WI38 (cell line): ENCODE measurements around the gene LMBRD2.

Experiments used
- H3K4me3 ChIP-seq: 2 replicates; pipeline ENCODE4 v1.5.1; 2011; ENCODE audit warnings: low read depth, mild to moderate bottlenecking, control low read depth, low read length
- TF ChIP-seq, protein P1 (sequence below): IDR thresholded peaks from 2 replicates; pipeline ENCODE4 v1.5.1; 2012; ENCODE audit warnings: low read depth, mild to moderate bottlenecking, control low read depth, low read length

LMBRD2 gene

DNA sequence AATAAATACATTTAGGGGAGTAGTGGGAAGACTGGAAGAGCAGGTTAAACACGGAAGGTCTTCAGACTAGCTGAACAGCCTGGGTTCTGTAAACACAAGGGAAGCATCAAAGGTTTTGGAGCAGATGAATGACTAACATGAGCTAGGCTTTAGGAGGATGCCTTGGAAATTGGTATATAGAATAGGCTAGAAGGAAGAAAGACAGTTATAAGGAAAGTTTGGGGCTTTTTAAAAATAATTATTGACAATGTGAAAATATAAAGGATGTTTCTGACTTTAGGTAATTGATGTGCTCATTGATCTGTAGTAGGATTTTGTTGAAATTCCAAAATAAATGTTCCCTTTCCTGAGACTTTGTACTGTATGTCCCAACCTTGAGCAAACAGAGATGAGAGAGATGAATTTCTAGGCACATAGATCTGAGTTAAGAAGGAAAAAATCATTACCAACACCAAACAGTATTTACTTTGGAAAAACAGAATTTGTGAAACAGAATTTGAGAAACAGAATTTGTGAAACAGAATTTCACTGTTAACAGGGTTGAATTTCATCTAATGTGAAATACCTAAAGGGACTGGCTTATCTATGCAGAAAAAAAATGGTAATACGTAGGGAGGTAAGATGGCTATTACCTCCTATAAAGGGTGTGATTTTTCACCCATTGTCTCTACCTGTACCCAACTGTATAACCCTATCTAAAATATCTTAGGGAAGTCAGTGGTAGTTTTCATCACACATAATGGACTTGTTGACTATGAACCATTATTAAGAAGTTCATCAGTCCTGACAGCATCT, 29.1 kb upstream of the LMBRD2 start:
- TF ChIP-seq, protein P1, sequence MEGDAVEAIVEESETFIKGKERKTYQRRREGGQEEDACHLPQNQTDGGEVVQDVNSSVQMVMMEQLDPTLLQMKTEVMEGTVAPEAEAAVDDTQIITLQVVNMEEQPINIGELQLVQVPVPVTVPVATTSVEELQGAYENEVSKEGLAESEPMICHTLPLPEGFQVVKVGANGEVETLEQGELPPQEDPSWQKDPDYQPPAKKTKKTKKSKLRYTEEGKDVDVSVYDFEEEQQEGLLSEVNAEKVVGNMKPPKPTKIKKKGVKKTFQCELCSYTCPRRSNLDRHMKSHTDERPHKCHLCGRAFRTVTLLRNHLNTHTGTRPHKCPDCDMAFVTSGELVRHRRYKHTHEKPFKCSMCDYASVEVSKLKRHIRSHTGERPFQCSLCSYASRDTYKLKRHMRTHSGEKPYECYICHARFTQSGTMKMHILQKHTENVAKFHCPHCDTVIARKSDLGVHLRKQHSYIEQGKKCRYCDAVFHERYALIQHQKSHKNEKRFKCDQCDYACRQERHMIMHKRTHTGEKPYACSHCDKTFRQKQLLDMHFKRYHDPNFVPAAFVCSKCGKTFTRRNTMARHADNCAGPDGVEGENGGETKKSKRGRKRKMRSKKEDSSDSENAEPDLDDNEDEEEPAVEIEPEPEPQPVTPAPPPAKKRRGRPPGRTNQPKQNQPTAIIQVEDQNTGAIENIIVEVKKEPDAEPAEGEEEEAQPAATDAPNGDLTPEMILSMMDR, result no peak
- no peak overlapping the region for H3K4me3 ChIP-seq

DNA sequence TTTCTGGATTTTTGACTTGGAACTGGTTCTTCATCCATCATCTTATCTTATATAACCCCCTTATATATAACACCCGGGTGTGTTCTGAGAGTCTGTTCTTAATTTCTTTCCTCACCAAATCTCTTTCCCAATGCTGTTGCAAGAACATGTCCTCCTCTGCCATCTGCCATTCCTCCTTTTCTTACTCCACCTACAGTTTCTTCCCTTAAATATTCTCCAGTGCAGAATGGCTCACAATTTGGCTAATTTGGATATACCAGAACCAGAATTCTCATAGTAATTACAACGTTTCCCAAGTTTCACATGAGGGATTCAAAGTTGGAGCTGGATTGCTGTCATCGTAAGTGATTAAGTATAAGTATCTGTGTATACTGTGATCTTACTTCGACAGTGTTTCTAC, 28.3 kb upstream of the LMBRD2 start:
- no peak overlapping the region for H3K4me3 ChIP-seq
- TF ChIP-seq, protein P1, result no peak

GRCh38 chr5:36178524-36178890, 26.8 kb upstream of the LMBRD2 start:
- H3K4me3 ChIP-seq, result no peak overlapping the region
- TF ChIP-seq, protein P1, result no peak

- TF ChIP-seq, protein P1, result peak; percentile 14; the same call in 1 of the 2 replicates
- no peak overlapping the region for H3K4me3 ChIP-seq
Observed at GRCh38 chr5:36177715-36178523, 26.2 kb upstream of the LMBRD2 start.

DNA sequence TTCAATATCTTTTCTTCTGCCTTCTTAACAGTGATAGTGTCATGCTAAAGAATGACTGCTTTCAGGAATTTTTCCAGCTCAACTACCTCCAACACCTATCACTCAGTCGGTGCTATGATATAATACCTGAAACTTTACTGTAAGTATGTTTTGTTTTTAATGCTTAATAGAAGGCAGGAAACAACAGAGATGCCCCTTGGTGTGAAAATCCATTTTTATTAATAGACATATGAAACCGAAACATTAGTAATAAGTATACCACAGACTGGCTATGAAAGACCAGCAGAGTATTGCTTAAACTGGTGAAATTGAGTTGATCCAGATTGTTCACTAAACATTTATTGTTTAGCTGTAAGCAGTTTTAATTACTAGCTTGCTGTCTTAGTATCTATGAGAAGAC, 25.5 kb upstream of the LMBRD2 start:
- TF ChIP-seq, protein P1, result no peak
- H3K4me3 ChIP-seq, result no peak overlapping the region

- TF ChIP-seq, protein P1, result no peak
- H3K4me3 ChIP-seq, result no peak overlapping the region
Observed at GRCh38 chr5:36175043-36175442, 23.4 kb upstream of the LMBRD2 start.

DNA sequence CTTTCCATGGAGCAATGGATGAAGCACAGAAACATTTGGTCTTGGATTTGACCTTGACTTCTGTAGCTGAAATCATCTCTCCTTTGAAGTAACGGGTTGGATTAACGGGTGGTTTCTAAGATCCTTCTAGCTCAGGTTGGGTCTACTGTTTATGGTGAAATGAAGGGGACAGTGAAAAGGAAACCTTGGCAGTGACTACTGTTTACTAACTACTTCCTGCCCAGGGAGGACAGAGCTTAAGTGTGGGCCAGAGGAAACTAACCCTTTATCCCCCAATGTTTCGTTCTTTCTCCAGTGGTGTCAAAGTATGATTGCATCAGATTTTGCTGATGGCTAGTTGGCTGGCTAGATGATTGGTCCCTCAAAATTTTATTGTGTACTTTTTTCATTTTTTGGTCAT, 22.4 kb upstream of the LMBRD2 start:
- TF ChIP-seq, protein P1, result no peak
- no peak overlapping the region for H3K4me3 ChIP-seq
